NCI-H1417 treated with DMSO at 0.1 percent for 48 hours (cell line): ENCODE measurements around the gene EYA4.

Experiments used
- DNase-seq: peaks from one replicate; lab custom pipeline; 2025; lab: John Stamatoyannopoulos, UW

Gene EYA4

DNA sequence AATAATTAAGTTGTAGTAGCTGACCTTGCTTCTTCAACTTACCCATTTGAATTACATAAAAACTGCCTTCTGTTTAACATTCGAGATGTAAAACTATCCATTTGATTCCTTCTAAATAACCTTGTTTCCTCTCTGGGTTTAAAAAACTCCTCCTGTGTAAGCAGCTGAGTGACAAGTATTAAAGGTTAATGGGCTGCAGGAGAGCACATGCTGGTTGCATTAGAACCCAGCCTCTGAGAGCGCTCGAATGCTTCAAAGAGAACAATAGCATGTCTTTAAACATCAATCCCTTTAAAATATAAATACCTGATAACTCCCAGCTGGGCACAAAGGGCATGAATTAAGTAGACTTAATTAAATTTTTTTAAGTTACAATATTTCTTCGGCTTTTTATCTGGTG is 215.8 kb downstream of the EYA4 start:
- no peak for DNase-seq

DNA sequence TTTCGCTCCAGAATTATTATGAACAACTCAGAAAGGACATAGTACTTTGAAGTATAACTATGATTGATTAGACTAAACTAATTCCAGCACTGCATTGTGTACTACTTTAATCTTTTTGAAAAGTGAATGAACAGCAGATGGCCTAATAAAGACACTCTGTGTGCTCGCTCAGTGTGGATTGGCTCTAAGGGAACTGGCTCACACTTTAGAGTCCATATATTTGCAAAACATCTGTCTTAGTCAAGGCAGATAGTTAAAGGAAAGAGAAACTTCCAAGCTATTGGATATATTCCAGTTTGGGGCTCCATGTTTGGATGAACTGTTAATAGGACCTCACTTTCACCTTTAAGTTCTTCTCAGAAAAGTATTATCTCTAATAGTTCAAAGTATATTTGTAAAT is 218.9 kb downstream of the EYA4 start:
- no peak for DNase-seq

DNA sequence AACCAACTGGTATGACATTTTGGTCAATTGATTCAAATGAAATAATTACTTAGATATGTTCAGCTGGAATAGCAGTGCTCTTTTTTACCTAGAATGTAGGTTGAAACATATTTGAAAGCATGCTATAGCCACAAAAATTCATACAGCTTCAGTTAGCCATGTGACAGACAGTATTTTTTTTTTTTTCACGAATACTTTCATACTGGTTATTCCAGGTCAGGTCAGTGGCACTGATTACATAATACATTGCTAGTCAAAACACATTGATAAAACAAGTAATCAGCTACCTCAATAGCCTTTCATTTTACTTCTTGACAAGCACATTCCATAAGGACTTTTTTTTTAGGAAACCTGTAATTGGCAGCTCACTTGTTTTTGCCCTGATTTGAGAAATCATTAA is 222.6 kb downstream of the EYA4 start:
- no peak for DNase-seq

DNA sequence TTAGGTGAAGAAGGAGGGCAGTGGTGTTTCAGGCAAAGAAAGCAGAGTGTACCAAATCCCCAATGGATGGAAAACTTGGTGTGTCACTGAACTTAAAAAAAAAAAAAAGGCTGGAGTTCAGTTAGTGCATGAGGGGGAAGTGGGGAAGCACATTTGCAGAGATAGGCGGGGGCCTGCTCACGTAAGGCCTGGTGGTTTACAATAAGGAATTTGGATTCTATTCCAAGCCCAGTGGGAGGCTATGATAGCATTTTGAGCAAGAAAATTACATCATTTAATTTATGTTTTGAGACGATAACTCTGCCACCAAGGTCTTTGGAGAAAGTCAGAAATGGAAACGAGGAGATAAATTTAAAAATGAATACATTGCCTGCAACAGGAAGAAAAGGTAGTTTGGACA is 225.5 kb downstream of the EYA4 start:
- DNase-seq, result no peak

DNA sequence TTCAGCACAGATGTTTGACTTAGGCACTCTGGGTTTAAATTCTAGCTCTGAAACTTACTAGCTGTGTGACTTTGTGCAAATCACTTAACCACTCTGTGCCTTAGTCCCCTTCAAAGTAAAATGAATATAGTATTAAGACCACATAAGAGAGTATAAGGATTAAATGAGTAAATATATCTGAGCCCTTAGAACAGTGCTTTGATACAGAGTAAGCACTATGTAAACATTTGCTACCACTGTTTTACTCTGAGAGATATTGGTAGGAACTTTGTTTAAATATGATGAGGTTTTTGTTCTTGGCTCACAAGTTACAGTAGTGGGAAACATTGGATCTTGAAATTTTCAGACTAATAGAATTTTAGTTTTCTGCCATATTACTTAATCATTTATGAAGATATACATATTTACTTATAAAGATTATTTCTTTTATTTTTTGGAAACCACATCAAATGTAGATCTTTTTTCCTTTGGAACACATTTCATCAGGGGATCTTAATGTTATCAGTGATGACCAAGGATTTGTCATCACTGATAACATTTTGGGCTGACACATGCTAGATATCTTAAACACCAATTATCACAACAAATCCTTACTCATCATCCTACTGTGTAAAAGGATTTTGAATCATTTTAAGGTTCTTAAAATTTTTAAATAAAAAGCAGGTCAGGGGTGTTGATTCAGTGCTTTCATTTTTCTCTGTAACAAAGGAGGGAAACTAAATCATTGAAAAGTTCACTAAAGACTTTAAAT is 226.2 kb downstream of the EYA4 start:
- no peak for DNase-seq

DNA sequence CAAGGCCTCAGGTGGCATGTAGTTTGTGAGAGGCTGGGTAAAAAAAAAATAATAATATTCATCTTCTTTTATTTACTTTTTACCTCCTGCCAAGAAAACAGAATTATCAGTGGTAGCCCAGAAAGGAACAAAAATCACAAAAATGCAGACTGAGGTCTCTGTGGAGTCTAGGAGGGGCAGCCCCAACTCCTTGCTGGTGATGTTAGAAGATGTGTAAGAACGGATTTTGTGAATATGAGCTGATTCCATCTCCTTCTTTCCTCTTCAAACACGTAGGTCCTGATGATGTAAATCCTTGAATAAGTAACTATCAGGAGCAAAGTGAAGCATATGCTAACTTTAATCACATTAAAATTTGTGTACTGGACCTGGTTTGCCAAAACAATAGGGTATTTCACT is 226.8 kb downstream of the EYA4 start:
- no peak for DNase-seq

DNA sequence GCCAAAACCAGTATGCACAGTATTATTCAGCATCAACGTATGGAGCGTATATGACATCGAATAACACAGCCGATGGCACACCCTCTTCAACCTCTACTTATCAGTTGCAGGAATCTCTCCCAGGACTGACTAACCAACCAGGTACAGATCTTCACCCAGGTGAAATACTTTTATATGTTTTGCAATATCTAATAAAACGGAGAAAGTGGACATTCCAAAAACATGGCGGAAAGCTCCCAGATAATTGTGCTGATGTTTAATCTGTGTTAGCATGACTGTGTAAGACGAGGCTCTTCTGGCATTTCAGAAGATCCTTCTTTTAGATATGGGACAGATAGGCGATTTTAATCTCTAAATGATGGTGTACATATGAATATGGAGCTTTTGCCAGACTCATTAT is 227.4 kb downstream of the EYA4 start:
- no peak for DNase-seq

DNA sequence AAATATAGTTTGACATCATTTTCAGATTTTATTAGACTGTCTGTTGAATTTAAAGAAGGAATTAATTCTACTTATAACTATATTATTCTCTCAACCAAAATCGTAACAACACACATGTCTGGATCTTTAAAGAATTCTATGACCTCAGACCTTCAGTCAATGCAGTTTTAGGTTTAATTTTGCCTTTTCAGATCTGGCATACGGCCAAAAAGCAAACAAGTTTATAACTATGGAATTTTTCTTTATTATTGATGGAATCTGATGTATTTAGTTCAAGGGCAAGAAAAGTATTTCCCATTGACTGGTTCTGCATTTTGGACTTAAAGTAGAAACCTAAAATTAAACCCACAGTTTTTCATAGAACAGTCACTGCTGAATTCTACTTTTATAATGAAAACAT is 233.4 kb downstream of the EYA4 start:
- DNase-seq, result no peak

DNA sequence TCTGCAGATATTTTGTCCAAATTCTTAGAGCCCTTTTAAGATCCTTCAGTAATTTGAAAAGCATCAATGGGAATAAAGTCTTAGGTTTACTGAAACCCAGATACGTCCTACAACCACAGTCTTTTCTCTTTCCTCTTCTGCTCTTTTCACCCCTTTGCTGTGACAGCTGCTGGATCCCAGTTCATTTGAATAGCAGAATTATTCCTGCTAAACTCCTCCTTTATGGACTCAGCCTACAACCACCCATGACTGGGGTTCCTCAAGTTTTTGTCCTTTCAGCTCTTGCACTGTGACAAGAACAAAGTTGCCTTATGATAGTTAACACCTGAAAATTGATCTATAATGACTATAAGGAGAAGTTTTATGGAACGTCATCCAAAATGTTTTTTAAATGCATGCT is 237.5 kb downstream of the EYA4 start:
- no peak for DNase-seq

DNA sequence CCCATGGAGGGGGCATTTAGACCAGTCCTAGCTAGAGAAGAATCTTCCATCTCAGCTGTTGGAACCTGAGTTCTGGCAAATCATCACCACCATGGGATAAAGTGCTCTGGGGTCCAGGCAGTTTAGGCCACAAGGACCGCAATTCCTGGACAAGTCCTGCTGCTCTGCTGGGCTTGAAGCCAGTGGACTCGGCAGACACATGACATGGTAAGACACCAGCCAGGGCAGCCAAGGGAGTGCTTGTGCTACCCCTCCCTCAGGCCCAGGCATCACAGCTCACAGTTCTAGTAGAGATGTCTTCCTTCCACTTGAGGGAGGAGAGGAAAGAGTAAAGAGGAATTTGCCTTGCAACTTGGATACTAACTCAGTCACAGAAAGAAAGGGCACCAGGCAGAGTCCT is 246.0 kb downstream of the EYA4 start:
- DNase-seq, result no peak

DNA sequence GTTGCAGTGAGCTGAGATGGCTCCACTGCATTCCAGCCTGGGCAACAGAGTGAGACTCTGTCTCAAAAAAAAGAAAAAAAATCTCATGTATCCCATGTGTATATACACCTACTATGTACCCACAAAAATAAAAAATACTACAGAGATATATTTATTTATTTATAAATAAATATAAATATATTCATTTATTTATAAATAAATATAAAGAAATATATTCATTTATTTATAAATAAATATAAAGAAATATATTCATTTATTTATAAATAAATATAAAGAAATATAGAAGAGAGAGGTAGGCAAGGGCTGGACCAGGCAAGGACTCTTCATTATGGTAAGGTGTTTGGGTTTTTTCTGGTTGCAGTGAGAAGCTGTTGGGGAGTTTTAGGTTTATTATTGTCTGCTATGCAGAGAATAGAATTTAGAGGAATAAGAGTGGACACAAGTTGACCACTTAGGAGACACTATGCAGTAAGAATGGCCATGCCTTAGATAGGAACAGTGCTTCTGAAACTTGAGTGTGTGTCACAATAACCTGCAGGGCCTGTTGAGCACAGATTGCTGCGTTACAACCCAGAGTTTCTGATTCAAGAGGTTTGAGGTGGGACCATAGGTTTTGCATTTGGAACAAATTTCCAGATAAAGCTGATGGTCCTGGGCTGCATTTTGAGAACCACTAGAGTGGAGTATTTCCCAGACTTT is 254.2 kb downstream of the EYA4 start:
- no peak for DNase-seq

DNA sequence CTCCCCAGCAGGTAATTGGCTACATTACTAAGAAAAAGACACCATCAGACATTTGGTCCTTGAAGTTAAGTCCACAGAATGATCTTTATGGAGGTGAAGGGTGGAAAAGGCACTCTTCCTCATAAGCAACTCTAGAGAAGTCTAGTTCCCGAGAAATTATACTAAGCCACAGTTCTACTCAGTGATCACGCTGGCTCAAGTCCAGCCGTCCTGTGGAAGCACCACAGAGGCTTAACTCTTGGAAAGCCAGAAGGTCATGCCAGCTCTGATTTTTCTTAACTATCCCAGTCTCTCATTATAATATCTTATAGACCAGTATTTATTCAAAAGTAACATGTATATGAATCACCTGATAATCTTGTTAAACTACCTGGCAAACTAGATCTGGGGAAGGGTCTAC is 258.5 kb downstream of the EYA4 start:
- no peak for DNase-seq

DNA sequence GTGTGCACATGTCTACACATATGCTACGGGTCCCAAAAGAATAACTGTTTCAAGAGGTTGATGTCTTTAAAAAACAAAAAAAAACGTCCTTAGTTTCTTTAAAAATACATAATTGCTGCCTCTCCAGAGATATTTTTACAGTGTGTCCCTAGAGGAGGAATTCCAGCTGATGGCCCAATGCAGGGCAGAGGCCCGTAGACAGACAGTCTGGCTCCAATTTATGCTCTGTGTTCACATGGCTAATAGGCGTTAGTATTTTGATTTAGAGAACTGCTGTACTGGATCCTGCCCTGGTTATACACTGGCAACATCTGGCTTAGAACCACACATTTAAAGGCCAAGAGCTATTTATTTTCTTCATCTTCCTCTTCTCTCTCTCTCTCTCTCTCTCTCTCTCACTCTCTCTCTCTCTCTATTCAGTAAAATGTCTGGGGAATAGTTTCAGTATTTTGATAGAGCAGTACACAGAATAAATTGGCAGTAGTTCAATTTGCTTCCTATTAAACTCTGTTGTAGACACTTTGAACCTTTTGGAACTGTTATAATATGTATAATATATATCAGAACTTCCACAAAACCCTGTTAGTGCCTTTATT is 260.6 kb downstream of the EYA4 start:
- DNase-seq, result no peak

DNA sequence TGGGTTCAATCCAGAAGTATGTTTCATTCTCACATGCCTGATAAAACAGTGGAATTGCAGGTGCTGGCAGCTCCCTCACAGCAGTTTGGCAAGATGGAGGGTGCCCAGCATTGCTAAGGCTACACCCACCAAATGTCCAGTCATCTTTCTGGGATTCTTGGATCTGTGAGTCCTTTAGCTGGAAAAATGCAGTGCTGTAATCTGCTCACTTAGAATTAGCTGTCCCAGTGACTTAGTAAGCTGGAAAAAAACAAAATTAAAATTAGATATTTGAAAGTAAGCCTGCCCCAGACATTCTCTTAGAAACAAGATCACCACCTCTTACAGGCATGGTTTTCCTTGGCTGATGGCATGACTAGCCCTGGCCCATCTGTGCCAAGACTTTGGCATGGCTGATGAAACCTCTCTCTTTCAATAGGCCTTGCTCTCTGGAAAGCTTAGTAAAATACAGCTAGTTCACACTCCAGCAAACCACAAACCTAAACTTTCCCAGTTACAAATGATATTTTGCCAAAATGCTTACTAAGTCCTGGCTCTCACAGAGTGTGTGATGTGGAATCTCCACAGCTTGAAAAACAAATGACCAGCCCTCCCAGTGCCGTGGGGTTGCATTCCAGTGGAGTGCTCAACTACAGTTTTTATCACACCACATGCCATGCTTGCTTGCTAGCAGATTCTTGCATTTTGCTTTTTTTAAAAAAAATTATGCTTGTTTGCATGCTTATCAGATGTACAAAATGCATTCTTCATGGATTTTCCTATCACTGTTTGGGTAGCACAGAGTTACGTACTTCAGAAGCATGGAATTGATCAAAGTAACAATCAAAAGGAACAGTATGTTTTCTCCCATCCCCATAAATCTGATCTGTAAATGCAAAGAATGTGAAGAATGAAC is 261.5 kb downstream of the EYA4 start:
- DNase-seq, result no peak

DNA sequence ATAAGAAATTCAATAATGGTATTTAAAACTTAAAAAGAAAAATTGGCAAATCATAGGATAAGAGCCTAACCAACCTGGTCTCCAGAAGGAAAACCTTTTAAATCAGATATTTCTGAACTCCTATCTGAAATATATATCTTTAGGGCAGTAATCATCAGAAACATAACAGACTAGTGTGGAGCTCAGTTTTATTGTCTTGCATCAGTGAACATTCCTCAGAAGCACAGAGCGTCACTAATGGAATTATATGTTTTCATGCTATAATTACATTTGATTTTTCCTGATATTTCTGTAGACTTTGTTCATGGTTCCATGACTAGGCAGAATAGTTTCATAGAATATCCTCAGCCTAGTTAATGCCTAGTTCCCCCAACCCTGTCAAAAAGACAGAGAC is 262.2 kb downstream of the EYA4 start:
- no peak for DNase-seq

DNA sequence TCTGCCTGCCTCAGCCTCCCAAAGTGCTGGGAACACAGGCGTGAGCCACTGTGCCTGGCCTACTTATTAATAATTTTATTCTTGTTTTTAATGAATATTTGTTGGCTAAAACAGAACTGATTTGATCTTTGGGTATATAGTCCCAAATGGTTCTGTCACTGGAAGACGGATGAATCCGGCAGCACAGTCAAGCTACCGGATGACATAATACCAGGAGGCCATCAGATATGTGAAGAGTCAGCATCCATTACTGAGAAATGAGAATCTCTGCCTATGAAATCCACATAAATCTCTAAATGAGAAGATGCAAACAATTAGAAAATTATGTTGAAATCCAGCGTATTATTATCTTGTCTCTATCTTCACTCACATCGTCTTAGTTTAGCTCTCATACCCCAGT is 263.0 kb downstream of the EYA4 start:
- no peak for DNase-seq

DNA sequence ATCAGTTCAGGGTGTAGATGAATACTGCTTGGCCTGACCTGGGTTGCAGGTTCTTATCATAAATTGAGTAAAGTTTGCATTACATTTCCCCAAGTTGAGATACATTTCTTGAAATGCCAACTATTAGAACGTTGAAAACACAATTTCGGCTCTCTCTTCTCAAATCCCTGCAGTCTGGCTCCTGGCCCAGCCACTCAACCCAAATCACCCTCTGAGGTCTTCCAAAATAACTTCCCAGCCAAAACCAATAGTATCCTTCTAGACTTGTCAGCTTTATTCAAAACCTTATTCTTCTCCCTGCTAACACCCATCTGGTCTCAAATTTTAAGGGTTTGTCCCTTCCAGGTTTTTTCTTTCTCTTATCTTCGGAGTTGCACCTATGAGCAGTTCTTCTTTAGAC is 263.6 kb downstream of the EYA4 start:
- DNase-seq, result no peak

DNA sequence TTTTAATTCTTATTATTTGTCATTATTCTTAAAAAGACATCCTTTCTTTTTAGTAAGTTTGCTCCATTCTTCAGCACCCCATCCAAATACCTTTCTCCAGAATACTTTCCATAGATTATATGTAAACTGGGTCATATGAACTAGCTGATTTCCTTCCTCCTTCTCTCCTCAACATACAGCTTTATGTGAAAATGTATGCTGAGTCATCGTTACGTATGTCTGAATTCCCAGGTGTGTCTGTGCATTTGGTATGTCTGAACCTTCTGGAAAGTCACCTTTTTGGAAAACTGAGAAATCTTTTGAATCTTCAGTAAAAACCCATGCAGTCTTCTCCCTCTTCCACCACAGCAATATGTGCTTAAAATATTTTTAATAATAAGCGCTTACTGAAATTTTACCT is 264.5 kb downstream of the EYA4 start:
- DNase-seq, result no peak

DNA sequence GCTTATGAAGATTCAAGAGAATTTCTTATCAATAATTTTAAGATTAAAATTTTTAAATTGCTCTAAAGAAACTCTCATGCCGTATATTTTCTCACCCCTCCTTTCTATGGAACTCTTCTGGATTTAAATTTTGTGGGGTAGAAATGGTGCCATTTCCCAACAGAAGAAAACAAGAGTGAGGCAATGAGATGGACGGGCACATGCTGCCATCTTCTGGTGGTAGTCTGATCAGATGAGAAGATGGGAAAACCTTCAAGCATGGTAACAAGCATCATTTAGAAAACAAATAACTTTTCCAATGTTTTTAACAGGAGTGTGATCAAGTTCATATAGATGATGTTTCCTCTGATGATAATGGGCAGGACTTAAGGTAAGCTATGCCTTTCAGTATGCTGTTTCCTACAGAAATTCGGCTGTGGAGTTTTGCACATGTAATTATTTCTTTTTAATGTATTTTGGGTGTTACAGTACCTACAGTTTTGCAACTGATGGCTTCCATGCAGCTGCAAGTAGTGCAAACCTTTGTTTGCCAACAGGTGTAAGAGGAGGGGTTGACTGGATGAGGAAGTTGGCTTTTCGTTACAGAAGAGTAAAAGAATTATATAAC is 271.4 kb downstream of the EYA4 start:
- DNase-seq, result no peak

DNA sequence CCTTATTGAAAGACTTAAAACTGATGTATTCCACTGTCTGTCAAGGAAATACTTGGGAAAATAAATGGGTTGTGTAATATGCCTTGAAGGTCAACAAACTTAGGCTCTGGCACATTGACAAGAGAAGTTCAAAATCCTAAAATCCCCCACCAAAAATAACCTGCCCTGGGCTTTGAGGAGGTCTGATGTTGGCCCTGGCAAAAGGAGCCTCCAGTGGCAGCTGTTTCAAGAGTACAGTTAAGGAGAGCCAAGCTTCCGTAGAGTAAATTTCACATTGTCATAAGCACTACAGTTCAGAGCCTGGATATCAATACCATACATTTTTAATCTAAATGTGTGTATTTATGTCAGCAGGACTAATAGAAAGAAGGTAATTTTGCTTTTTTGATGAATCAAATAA is 282.7 kb downstream of the EYA4 start:
- DNase-seq, result no peak

DNA sequence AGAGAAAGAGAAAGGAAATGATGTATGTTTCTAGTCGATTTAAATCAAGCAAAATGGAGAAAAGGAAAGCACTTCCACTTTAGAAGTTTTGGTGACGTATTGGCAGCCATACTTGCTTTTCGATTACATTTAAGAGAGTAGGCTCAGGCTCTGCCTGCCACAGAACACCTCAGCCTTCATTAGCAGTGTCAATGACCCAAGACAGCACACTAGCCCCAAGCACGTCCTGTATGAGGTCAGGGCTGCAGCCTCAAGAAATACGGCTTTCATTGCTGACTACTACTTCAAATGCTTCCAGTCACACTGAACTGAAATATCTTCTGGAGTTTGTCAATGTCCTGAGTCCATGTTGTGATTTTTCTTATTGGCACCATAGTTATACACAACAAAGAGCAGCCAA is 285.3 kb downstream of the EYA4 start:
- DNase-seq, result no peak

DNA sequence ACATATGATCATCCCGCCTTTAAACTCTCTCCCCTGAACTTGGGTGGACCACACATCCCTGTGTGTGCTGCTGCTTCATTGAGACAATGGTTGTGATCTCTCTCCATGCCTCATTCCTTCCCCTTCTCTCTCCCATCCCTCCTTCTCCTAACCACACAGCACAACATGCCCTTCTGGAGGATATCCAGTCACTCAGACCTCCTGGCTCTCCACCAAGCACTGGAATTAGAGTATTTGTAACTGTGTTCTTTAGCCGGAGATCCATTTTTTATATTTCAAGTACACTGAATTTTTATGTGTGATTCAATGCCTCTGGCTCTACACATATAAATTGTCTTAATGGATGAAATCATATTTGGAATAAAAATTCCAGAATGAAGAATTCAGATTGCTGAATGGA is 287.4 kb downstream of the EYA4 start:
- no peak for DNase-seq
